ENCODE results near the gene NPAS3.

Gene NPAS3

DNA sequence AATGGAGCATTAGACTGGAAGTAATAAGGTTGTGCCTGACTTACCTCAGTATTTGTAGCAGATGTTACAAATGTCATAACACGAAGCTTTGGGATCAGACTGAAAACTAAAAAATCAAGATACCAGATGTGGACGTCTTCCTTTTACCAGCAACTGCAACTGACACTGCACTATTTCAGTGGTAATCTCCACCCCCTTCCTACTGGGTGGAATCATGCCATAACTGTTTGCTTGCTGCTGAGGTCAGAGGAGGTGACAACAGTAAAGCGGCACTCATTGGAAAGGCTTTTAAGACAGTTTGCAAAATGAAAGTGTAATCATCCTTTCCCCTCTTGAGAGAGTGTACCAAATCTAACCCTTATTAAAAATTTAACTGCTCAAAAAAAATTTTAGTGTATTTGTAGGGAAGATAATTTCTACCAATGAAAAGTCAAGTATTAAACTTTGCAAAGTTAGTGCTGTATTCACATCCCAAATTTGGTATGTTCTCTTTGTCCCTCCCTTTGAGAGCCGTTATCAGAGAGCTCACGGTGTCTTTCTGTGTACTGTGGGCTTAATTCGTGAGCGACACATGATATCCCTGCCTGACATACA, 420.7 kb downstream of the NPAS3 start:
- Histone ChIP-seq H3K36me3 (ENCODE audit: insufficient read depth, low read length) (no peaks in the 10 kb centered on the region), H3K4me2 (ENCODE audit: insufficient read depth, low read length) (no peak overlapping the region), H4K20me1 (ENCODE audit: insufficient read depth, low read length) (no peaks in the 10 kb centered on the region), H3K27ac (ENCODE audit: low read length) (no peak overlapping the region), H2AFZ (ENCODE audit: low read depth, low read length) (no peak overlapping the region), H3K79me2 (ENCODE audit: insufficient read depth, low read length) (no peaks in the 10 kb centered on the region), H3K27me3 (ENCODE audit: insufficient read depth, low read length, poor library complexity) (no peaks in the 10 kb centered on the region), H3K4me1 (ENCODE audit: insufficient read depth, low read length) (no peaks in the 10 kb centered on the region), H3K4me3 (ENCODE audit: low read depth in 1 of 2, low read length in 2 of 2) (no peak overlapping the region), H3K9me3 (ENCODE audit: insufficient read depth, low read length, severe bottlenecking) (no peaks in the 10 kb centered on the region), H3K9ac (ENCODE audit: low read depth, low read length) (no peak overlapping the region)
- ATAC-seq (ENCODE audit: insufficient read depth, low read depth) (no peak), DNase-seq (no peak)
- no peak for TF ChIP-seq CTCF (IDR thresholded peaks at IDR 0.05; ENCODE audit: borderline replicate concordance, extremely low read depth, low read length, poor library complexity, severe bottlenecking)
- no peak for TF ChIP-seq EZH2 (IDR thresholded peaks at IDR 0.05; ENCODE audit: borderline replicate concordance, low read depth, low read length, severe bottlenecking)

GRCh38 chr14:33362934-33363333, 424.3 kb downstream of the NPAS3 start:
- DNase-seq (no peak), ATAC-seq (ENCODE audit: insufficient read depth, low read depth) (no peak)
- Histone ChIP-seq H3K36me3 (ENCODE audit: insufficient read depth, low read length) (no peaks in the 10 kb centered on the region), H3K9ac (ENCODE audit: low read depth, low read length) (no peak overlapping the region), H3K27ac (ENCODE audit: low read length) (no peak overlapping the region), H4K20me1 (ENCODE audit: insufficient read depth, low read length) (no peaks in the 10 kb centered on the region), H2AFZ (ENCODE audit: low read depth, low read length) (no peak overlapping the region), H3K27me3 (ENCODE audit: insufficient read depth, low read length, poor library complexity) (no peaks in the 10 kb centered on the region), H3K4me2 (ENCODE audit: insufficient read depth, low read length) (no peak overlapping the region), H3K4me3 (ENCODE audit: low read depth in 1 of 2, low read length in 2 of 2) (no peak overlapping the region), H3K4me1 (ENCODE audit: insufficient read depth, low read length) (no peaks in the 10 kb centered on the region), H3K9me3 (ENCODE audit: insufficient read depth, low read length, severe bottlenecking) (no peaks in the 10 kb centered on the region), H3K79me2 (ENCODE audit: insufficient read depth, low read length) (no peaks in the 10 kb centered on the region)
- no peak for TF ChIP-seq EZH2 (IDR thresholded peaks at IDR 0.05; ENCODE audit: borderline replicate concordance, low read depth, low read length, severe bottlenecking)
- TF ChIP-seq CTCF (IDR thresholded peaks at IDR 0.05; ENCODE audit: borderline replicate concordance, extremely low read depth, low read length, poor library complexity, severe bottlenecking) = no peak

DNA sequence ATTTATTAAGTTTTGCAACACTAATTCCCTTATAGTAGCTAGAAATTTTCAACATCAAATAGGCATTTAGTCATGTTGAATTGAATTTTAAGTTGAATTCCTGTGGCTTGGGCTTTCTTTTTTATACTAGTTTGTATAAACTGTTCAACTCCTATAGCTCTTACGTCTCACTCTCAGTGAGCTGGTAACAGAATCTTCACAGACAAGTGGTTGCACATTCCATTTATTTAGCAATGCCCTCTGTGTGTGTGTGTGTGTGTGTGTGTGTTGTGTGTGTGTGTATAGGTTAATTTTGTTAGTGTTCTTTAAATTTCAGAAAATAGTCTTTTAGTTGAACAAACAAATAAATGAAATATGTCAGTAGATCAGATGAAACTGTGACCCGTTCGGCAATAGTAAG, 425.0 kb downstream of the NPAS3 start:
- H2AFZ ChIP-seq (ENCODE audit: low read depth, low read length) = no peak overlapping the region
- no peak overlapping the region for H3K27ac ChIP-seq (ENCODE audit: low read length)
- H3K79me2 ChIP-seq (ENCODE audit: insufficient read depth, low read length) = no peaks in the 10 kb centered on the region
- no peaks in the 10 kb centered on the region for H3K36me3 ChIP-seq (ENCODE audit: insufficient read depth, low read length)
- H4K20me1 ChIP-seq (ENCODE audit: insufficient read depth, low read length) = no peaks in the 10 kb centered on the region
- H3K4me1 ChIP-seq (ENCODE audit: insufficient read depth, low read length) = no peaks in the 10 kb centered on the region
- no peak overlapping the region for H3K4me2 ChIP-seq (ENCODE audit: insufficient read depth, low read length)
- H3K9me3 ChIP-seq (ENCODE audit: insufficient read depth, low read length, severe bottlenecking) = no peaks in the 10 kb centered on the region
- no peak for ATAC-seq (ENCODE audit: insufficient read depth, low read depth)
- TF ChIP-seq EZH2 (IDR thresholded peaks at IDR 0.05; ENCODE audit: borderline replicate concordance, low read depth, low read length, severe bottlenecking) (no peak), CTCF (IDR thresholded peaks at IDR 0.05; ENCODE audit: borderline replicate concordance, extremely low read depth, low read length, poor library complexity, severe bottlenecking) (no peak)
- H3K4me3 ChIP-seq (ENCODE audit: low read depth in 1 of 2, low read length in 2 of 2) = no peak overlapping the region
- no peaks in the 10 kb centered on the region for H3K27me3 ChIP-seq (ENCODE audit: insufficient read depth, low read length, poor library complexity)
- DNase-seq = no peak
- H3K9ac ChIP-seq (ENCODE audit: low read depth, low read length) = no peak overlapping the region

DNA sequence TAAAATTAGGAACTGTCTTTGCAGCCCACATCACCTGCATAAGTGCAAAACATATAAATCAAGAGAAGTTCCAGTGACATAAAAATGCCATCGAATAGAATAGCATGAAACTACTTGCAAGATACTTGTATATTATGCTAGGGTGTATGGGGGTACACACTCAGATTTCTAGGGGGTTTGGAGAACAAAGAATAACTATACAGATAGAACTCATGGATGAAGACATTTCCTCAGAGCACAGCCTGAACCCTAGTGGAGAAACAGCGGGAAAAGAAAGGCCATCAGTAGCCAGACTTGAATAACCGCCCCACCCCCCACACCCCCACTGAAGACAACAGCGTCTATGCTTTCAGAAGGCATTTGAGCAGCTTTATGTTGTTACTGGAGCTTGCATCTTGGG, 425.8 kb downstream of the NPAS3 start:
- H3K27me3 ChIP-seq (ENCODE audit: insufficient read depth, low read length, poor library complexity) = no peaks in the 10 kb centered on the region
- H3K4me3 ChIP-seq (ENCODE audit: low read depth in 1 of 2, low read length in 2 of 2) = no peak overlapping the region
- no peak overlapping the region for H3K9ac ChIP-seq (ENCODE audit: low read depth, low read length)
- H3K9me3 ChIP-seq (ENCODE audit: insufficient read depth, low read length, severe bottlenecking) = no peaks in the 10 kb centered on the region
- no peaks in the 10 kb centered on the region for H3K79me2 ChIP-seq (ENCODE audit: insufficient read depth, low read length)
- no peaks in the 10 kb centered on the region for H3K36me3 ChIP-seq (ENCODE audit: insufficient read depth, low read length)
- H3K4me2 ChIP-seq (ENCODE audit: insufficient read depth, low read length) = no peak overlapping the region
- ATAC-seq (ENCODE audit: insufficient read depth, low read depth) (no peak), DNase-seq (no peak)
- no peak overlapping the region for H3K27ac ChIP-seq (ENCODE audit: low read length)
- TF ChIP-seq CTCF (IDR thresholded peaks at IDR 0.05; ENCODE audit: borderline replicate concordance, extremely low read depth, low read length, poor library complexity, severe bottlenecking) = no peak
- no peak for TF ChIP-seq EZH2 (IDR thresholded peaks at IDR 0.05; ENCODE audit: borderline replicate concordance, low read depth, low read length, severe bottlenecking)
- H2AFZ ChIP-seq (ENCODE audit: low read depth, low read length) = no peak overlapping the region
- no peaks in the 10 kb centered on the region for H3K4me1 ChIP-seq (ENCODE audit: insufficient read depth, low read length)
- H4K20me1 ChIP-seq (ENCODE audit: insufficient read depth, low read length) = no peaks in the 10 kb centered on the region

Measured in DND-41 (cell line).